GM18867 (cell line): ENCODE data around the gene ZNF672.
A peak's percentile ranks its signal among the peaks of the same experiment; 100 is the strongest.

Source experiments
- ATAC-seq: cut with Tn5 transposase; IDR thresholded peaks from one replicate; pipeline ENCODE4 v1.9.1; 2021; ENCODE audit warnings: mild to moderate bottlenecking, moderate library complexity; ENCODE audit not compliant: unreplicated experiment

The ZNF672 gene

GRCh38 chr1:248831842-248832241, 6.2 kb upstream of the ZNF672 start:
- no peak for ATAC-seq

DNA sequence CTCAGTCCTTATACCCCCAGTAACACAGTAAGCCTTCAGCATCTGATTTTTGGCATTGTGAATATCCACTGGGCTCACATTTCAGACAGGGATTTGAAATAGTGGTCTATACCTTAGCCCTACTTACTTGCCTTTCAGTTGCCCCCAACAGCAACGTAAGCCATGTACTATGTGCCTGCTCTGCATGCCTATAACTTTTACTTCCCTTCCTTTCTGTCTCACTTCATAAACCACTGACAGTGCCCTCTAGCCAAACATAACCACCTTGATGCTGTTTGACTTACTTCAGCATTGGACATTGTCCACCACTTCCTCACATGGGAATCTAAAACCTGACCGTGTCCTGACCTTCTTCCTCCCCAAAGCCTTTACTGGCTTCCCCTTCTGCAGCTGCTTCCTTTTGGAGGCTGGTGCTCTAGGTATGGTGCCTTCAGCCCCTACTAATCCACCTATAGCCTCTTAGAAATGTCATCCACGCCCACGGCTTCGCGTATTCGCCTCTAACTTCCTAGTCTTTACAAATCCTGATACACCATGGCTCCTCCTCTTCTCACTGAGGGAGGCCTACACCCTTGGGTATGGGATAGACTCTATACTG, 3.6 kb upstream of the ZNF672 start:
- ATAC-seq = no peak

DNA sequence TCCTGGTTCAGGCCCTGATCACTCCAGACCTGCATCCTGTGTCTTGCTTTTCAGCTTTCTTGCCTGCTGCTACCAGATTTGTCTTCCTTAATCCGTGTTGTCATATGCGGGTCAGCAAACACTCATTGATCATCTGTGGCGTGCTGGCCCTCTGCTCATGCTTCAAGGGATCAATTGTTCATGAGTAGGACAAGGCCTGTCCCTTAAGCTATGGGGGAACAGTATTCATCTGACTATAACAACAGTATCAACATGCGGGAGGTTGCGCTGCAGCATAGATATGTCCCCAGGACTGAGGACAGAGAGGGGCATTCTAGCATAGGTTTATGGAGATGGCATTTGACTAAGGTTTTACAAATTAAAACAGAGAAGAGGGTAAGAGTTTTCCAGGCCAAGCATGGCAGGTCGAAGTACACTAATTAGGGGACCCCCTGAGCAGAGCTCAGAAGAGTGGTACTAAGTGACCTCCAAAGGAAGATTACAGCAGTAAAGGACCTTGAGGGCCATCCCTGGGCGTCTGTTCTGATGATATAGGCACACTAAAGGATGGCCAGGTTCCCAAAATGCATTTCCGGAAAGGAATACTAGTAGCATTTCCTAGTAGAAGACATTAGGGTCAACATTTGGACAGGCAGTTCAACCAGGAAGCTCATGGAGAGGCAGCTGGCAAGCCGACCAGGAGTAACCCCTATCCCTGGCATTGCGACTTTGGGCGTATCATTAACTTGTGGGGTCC, 811 bp upstream of the ZNF672 start:
- no peak for ATAC-seq

GRCh38 chr1:248838357-248839167, 538 bp downstream of the ZNF672 start:
- peak; percentile 62 for ATAC-seq

DNA sequence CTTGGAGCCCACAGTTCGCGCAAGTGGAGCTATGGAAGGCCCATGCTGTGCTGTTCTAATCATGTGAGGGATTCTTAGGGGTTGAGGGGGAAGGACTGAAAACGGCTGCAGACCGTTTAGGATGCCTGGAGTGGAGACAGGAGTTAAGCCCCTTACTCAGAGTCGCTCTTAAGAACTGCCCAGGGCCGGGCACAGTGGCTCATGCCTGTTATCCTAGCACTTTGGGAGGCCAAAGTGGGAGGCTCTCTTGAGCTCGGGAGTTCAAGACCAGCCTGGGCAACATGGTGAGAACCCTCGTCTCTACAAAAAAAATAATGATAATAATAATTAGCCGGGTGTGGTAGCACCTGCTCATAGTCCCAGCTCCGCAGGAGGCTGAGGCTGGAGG, 1.1 kb downstream of the ZNF672 start:
- no peak for ATAC-seq

DNA sequence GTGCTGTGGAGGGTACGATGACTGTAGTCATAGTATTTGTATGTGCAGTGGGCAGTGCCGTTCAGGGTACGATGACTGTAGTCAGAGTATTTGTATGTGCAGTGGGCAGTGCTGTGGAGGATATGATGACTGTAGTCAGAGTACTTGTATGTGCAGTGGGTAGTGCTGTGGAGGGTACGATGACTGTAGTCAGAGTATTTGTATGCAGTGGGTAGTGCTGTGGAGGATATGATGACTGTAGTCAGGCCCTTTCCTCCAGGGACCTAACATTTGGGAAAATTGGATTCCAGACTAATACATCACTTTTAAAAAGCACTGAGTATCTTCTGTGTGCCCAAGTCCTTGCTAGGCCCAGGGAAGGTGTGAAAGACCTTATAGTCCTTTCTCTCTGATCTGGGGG, 2.9 kb downstream of the ZNF672 start:
- ATAC-seq = no peak

GRCh38 chr1:248841702-248842395, 3.8 kb downstream of the ZNF672 start:
- ATAC-seq = no peak

GRCh38 chr1:248842781-248843331, 4.8 kb downstream of the ZNF672 start:
- ATAC-seq = peak; percentile 35

DNA sequence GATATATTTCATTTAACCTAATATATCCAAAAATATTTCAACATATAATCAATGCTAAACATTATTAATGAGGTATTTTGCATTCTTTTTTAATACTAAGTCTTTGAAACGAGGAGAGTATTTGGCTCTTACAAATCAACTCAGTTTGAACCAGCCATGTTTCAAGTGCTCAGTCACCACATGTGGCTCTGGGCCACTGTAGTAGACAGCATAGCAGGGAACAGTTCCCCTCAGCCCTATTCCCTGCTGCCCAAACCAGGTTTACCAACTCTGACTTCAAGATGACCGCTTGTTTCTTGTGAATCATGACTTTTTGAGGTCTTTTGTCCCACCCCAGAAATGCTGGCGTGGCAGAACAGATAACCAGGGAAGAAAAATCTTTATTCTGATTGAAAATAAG, 5.7 kb downstream of the ZNF672 start:
- no peak for ATAC-seq

DNA sequence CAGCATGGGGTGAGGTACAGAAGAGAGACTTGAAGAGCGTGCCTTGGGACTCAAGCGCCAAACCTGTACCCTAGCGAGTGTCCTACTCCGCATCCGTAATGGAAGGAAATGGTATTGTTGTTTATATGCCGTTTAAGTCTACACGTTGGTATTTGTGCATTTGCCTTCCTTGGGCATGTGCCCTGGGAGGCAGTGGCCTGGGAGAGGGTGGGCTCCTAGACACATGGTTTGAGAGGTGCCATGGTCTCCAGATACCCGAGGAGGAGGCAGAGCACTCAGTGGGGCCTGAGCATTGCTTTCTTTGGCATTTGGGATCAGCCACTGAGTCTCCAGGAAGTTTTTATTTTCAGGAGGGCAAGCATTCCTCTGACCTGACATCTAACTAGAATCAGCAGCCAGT, 6.5 kb downstream of the ZNF672 start:
- ATAC-seq = no peak

DNA sequence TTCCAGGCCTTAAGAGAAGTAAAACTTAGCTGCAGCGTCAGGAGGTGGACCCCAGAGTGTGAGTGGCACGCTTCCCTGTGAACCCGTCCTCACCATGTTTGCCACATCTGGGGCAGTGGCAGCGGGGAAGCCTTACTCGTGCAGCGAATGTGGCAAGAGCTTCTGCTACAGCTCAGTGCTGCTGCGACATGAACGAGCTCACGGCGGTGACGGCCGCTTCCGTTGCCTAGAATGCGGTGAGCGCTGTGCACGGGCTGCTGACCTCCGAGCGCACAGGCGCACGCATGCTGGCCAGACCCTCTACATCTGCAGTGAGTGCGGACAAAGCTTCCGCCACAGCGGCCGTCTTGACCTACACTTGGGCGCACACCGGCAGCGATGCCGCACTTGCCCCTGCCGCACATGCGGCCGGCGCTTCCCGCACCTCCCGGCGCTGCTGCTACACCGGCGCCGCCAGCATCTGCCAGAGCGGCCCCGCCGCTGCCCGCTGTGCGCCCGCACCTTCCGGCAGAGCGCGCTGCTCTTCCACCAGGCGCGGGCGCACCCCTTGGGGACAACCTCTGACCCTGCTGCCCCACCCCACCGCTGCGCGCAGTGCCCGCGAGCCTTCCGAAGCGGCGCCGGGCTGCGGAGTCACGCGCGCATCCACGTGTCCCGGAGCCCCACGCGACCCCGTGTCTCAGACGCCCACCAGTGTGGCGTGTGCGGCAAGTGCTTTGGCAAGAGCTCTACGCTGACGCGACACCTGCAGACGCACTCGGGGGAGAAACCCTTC, 9.3 kb downstream of the ZNF672 start:
- no peak for ATAC-seq

DNA sequence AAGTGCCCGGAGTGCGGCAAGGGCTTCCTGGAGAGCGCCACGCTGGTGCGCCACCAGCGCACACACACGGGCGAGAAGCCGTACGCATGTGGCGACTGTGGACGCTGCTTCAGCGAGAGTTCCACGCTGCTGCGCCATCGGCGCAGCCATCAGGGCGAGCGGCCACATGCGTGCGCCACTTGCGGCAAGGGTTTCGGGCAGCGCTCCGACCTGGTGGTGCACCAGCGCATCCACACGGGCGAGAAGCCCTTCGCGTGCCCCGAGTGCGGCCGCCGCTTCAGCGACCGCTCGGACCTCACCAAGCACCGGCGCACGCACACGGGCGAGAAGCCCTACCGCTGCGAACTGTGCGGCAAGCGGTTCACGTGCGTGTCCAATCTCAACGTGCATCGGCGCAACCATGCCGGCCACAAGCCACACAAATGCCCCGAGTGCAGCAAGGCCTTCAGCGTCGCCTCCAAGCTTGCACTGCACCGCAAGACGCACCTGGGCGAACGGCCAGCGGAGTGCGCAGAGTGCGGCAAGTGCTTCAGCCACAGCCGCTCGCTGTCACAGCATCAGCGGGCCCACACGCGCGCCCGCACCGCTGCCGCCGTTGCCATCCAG, 10.0 kb downstream of the ZNF672 start:
- ATAC-seq = no peak

GRCh38 chr1:248848602-248849001, 10.6 kb downstream of the ZNF672 start:
- no peak for ATAC-seq

- no peak for ATAC-seq
These were observed 11.1 kb downstream of the ZNF672 start for GRCh38 chr1:248849152-248849551.

DNA sequence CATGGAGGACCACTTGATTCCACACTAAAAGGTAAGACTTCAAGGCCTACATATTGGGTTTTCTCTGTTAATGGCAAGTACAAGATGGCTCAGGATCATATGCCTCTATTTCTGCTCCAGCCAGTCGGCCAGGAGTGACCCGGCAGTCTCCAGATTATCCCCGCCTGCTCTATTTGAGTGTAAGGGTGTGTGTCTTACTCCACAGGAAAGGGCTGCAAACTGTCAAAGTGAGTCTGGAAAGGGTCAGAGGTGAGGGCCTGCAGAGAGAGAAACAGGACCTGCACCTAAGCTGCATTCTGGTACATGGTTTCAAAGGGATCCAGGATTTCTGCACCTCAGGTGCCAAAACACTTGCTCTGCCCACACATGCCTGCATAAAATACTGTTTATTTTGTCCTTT, 11.6 kb downstream of the ZNF672 start:
- ATAC-seq = no peak

DNA sequence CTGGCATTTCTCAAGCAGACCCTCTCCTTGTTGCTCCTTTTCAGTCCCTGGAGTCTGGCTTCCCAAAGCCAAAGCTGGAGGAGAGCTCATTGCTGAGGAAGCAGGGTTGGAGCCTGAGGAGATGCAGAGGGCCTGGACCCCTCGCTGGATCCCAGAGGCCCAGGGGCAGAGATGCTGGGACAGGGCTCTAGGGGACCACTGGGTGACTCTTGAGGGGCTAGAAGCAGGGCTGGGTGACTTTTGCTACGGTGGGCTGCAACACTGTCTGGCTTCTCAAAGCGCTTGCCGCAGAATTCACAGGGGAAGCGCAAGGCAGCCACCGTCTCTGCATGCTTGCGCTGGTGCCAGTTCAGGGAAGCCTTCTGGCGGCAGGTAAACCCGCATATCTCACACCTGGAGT, 12.1 kb downstream of the ZNF672 start:
- no peak for ATAC-seq

GRCh38 chr1:248850536-248851251, 12.7 kb downstream of the ZNF672 start:
- no peak for ATAC-seq

- no peak for ATAC-seq
These were observed 13.4 kb downstream of the ZNF672 start for GRCh38 chr1:248851390-248851789.
